ENCODE measurements around the gene UBE2L5.

DNA sequence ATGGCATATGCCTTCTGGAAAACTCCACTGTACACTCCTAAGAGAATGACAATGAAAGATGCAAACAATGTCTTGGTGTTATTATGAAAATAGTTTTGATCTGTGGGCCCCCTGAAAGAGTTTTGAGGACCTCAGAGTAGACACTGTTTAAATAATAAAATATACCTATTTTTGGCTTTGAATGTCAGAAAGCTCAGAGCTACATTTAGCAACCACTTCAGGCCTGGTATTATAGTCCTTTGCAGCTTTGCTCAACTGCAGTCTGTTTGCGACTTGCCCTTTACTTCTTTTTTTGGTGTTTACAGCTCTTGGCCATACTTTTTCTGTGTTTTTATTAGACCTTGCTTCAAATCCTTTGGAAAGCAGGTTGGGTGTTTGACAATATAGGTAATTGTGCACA, 5.8 kb upstream of the UBE2L5 start:
- TF ChIP-seq ZNF547 (CRISPR knock-in tag; IDR thresholded peaks at IDR 0.05) (no peak), ATF7 (IDR thresholded peaks at IDR 0.05) (no peak), ATF7 (CRISPR knock-in tag; IDR thresholded peaks at IDR 0.05) (no peak), ATF1 (CRISPR knock-in tag; IDR thresholded peaks at IDR 0.05) (no peak), HNRNPLL (IDR thresholded peaks at IDR 0.05; ENCODE audit: low read depth, low read length, poor library complexity, severe bottlenecking) (no peak), NFIB (CRISPR knock-in tag; IDR thresholded peaks at IDR 0.05; ENCODE audit: borderline replicate concordance) (no peak), NFE2L1 (CRISPR knock-in tag; IDR thresholded peaks at IDR 0.05; ENCODE audit: borderline replicate concordance) (no peak), POLR2A (IDR thresholded peaks at IDR 0.05; ENCODE audit: insufficient read depth in 1 of 2, low read depth in 2 of 2, low read length in 2 of 2) (no peak), ZNF407 (CRISPR knock-in tag; IDR thresholded peaks at IDR 0.05; ENCODE audit: not compliant biosample characterization) (no peak), ZFP41 (CRISPR knock-in tag; IDR thresholded peaks at IDR 0.05; ENCODE audit: borderline replicate concordance) (no peak)
- TF ChIP-seq, protein P1, sequence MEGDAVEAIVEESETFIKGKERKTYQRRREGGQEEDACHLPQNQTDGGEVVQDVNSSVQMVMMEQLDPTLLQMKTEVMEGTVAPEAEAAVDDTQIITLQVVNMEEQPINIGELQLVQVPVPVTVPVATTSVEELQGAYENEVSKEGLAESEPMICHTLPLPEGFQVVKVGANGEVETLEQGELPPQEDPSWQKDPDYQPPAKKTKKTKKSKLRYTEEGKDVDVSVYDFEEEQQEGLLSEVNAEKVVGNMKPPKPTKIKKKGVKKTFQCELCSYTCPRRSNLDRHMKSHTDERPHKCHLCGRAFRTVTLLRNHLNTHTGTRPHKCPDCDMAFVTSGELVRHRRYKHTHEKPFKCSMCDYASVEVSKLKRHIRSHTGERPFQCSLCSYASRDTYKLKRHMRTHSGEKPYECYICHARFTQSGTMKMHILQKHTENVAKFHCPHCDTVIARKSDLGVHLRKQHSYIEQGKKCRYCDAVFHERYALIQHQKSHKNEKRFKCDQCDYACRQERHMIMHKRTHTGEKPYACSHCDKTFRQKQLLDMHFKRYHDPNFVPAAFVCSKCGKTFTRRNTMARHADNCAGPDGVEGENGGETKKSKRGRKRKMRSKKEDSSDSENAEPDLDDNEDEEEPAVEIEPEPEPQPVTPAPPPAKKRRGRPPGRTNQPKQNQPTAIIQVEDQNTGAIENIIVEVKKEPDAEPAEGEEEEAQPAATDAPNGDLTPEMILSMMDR (CRISPR knock-in tag; IDR thresholded peaks at IDR 0.05) = no peak
- TF ChIP-seq, protein P2, sequence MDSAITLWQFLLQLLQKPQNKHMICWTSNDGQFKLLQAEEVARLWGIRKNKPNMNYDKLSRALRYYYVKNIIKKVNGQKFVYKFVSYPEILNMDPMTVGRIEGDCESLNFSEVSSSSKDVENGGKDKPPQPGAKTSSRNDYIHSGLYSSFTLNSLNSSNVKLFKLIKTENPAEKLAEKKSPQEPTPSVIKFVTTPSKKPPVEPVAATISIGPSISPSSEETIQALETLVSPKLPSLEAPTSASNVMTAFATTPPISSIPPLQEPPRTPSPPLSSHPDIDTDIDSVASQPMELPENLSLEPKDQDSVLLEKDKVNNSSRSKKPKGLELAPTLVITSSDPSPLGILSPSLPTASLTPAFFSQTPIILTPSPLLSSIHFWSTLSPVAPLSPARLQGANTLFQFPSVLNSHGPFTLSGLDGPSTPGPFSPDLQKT (CRISPR knock-in tag; IDR thresholded peaks at IDR 0.05; ENCODE audit: borderline replicate concordance) = no peak

Data from HepG2 (cell line).